GM21526 (cell line): ENCODE results near the gene FFAR1.

ENCODE experiments used
- ATAC-seq: cut with Tn5 transposase; IDR thresholded peaks from one replicate; pipeline ENCODE4 v1.9.1; 2021; ENCODE audit warnings: moderate library complexity; ENCODE audit not compliant: unreplicated experiment, low FRiP score

The FFAR1 gene

GRCh38 chr19:35383536-35383935 lies 35.8 kb downstream of the FFAR1 start:
- ATAC-seq: no peak

- no peak for ATAC-seq
These were observed 40.8 kb downstream of the FFAR1 start for GRCh38 chr19:35388277-35389054.

- ATAC-seq: no peak
These were observed 41.6 kb downstream of the FFAR1 start for GRCh38 chr19:35389192-35389861.

GRCh38 chr19:35392742-35393715 lies 45.3 kb downstream of the FFAR1 start:
- ATAC-seq: no peak

GRCh38 chr19:35395382-35396199 lies 47.9 kb downstream of the FFAR1 start:
- ATAC-seq: no peak

- ATAC-seq: no peak
These were observed 48.7 kb downstream of the FFAR1 start for GRCh38 chr19:35396240-35396885.

- ATAC-seq: no peak
These were observed 49.4 kb downstream of the FFAR1 start for GRCh38 chr19:35397064-35397463.
